HCT116 (cell line): ENCODE data around the gene ZBTB37. TPM values are rescaled to one million over a fixed set of nuclear protein-coding genes. Genes with fewer than 3 reads are reported as not detected.

ENCODE experiments used
- ATAC-seq: fragments of 200-7000 bp; cut with Tn5 transposase; 2 replicates; pipeline ENCODE4 v1.9.1; 2020; ENCODE audit warnings: mild to moderate bottlenecking, moderate library complexity
- BruUV-seq: library from RNA; stranded (reverse); fragments of 400-500 nt; replicated peaks from 2 replicates; lab custom pipeline; 2021; lab: Mats Ljungman, UMichigan
- CTCF ChIA-PET: fragments of 300-600 bp; sonication (Branson Sonifier 250); formaldehyde crosslinking; loops from one replicate; lab custom pipeline; 2021; ENCODE audit warnings: antibody characterized with exemption; lab: Charles Lee
- POLR2A ChIA-PET: fragments of 300-600, 350-600 bp; sonication (Branson Sonifier 250); formaldehyde crosslinking; loops from one replicate; lab custom pipeline; 2021; ENCODE audit warnings: antibody characterized with exemption; lab: Charles Lee
- RAD21 ChIA-PET, 2 experiments: fragments of 300-600 bp; sonication (Branson Sonifier 250); formaldehyde crosslinking; loops; one replicate each; lab custom pipeline; 2023; ENCODE audit warnings: low total read pairs in 2 of 2; ENCODE audit not compliant: uncharacterized antibody in 2 of 2, unreplicated experiment in 2 of 2, low non-redundant PET in 1 of 2; lab: Charles Lee
- DNase-seq: peaks from one replicate; pipeline ENCODE4 v3.0.0-alpha.2; 2010; ENCODE audit warnings: low read depth, low spot score
- H2AFZ ChIP-seq: fragments of 200-600 bp; shearing (Covaris generic), sonication (generic); 2 replicates; pipeline ENCODE4 v1.6.1; 2017; ENCODE audit warnings: low read depth, mixed run types, mixed read lengths, antibody characterized with exemption, low read length; ENCODE audit not compliant: poor library complexity, severe bottlenecking
- H3K27ac ChIP-seq: 2 replicates; pipeline ENCODE4 v1.5.1; 2012; ENCODE audit warnings: low read depth, low read length
- H3K27me3 ChIP-seq: fragments of 200-600 bp; sonication (generic); 2 replicates; pipeline ENCODE4 v1.6.1; 2016; ENCODE audit warnings: mixed run types, low read length, mixed read lengths; ENCODE audit not compliant: insufficient read depth
- H3K36me3 ChIP-seq, 2 experiments: fragments of 200-500 bp in 1 of 2; fragments of 200-600 bp in 1 of 2; sonication (Bioruptor generic) in 1 of 2; sonication (generic) in 1 of 2; 2 replicates each; pipeline versions ENCODE4 v1.5.1 to v1.6.1; 2014 to 2016; ENCODE audit warnings: low read length in 2 of 2, inconsistent platforms in 1 of 2, mixed read lengths in 1 of 2, mixed run types in 1 of 2; ENCODE audit not compliant: insufficient read depth in 2 of 2, control insufficient read depth in 1 of 2
- H3K4me1 ChIP-seq, 2 experiments: fragments of 200-600 bp in 1 of 2; sonication (generic) in 1 of 2; 2 replicates each; pipeline versions ENCODE4 v1.5.1 to v1.6.1; 2012 to 2017; ENCODE audit warnings: low read length in 2 of 2, inconsistent platforms in 1 of 2, mild to moderate bottlenecking in 1 of 2, mixed read lengths in 1 of 2, mixed run types in 1 of 2, moderate library complexity in 1 of 2; ENCODE audit not compliant: insufficient read depth in 2 of 2, control insufficient read depth in 1 of 2
- H3K4me2 ChIP-seq: fragments of 200-600 bp; sonication (generic); 2 replicates; pipeline ENCODE4 v1.6.1; 2017; ENCODE audit warnings: mixed run types, low read length, mixed read lengths
- H3K4me3 ChIP-seq, 2 experiments: fragments of 200-600 bp in 1 of 2; sonication (generic) in 1 of 2; replicated peaks in 1 of 2; 2 replicates each; pipeline ENCODE4 v1.5.1; 2011 to 2016; ENCODE audit warnings: low read length in 2 of 2, control low read depth in 1 of 2, low read depth in 1 of 2, mild to moderate bottlenecking in 1 of 2, mixed read lengths in 1 of 2, mixed run types in 1 of 2
- H3K79me2 ChIP-seq: fragments of 200-600 bp; sonication (generic); 2 replicates; pipeline ENCODE4 v1.6.1; 2017; ENCODE audit warnings: mild to moderate bottlenecking, mixed run types, low read length, moderate library complexity, mixed read lengths; ENCODE audit not compliant: insufficient read depth
- H3K9ac ChIP-seq: fragments of 200-600 bp; sonication (generic); 2 replicates; pipeline ENCODE4 v1.6.1; 2016; ENCODE audit warnings: low read length, mixed read lengths
- H3K9me2 ChIP-seq: fragments of 200-600 bp; sonication (generic), shearing (Covaris generic); 2 replicates; pipeline ENCODE4 v1.6.1; 2017; ENCODE audit warnings: mixed run types, mild to moderate bottlenecking, moderate library complexity; ENCODE audit not compliant: insufficient read depth
- H3K9me3 ChIP-seq, 2 experiments: fragments of 200-500 bp in 1 of 2; fragments of 200-600 bp in 1 of 2; sonication (Bioruptor generic) in 1 of 2; sonication (generic) in 1 of 2; 2 replicates each; pipeline ENCODE4 v1.6.1; 2014 to 2017; ENCODE audit warnings: low read length in 2 of 2, mixed read lengths in 2 of 2, inconsistent platforms in 1 of 2, low read depth in 1 of 2, mild to moderate bottlenecking in 1 of 2, mixed run types in 1 of 2, moderate library complexity in 1 of 2; ENCODE audit not compliant: control insufficient read depth in 1 of 2, insufficient read depth in 1 of 2
- H4K20me1 ChIP-seq: fragments of 200-600 bp; sonication (generic), shearing (Covaris generic); 2 replicates; pipeline ENCODE4 v1.6.1; 2017; ENCODE audit warnings: mixed run types, mild to moderate bottlenecking, moderate library complexity; ENCODE audit not compliant: insufficient read depth
- ATF3 ChIP-seq: IDR thresholded peaks from 2 replicates; pipeline ENCODE4 v1.6.1; 2012
- CEBPB ChIP-seq: IDR thresholded peaks from 2 replicates; pipeline ENCODE4 v1.6.1; 2012; ENCODE audit warnings: low read depth
- EGR1 ChIP-seq: IDR thresholded peaks from 2 replicates; pipeline ENCODE4 v1.6.1; 2012; ENCODE audit warnings: low read depth
- ELF1 ChIP-seq: IDR thresholded peaks from 2 replicates; pipeline ENCODE4 v1.6.1; 2012; ENCODE audit warnings: low read depth, borderline replicate concordance
- EZH2phosphoT487 ChIP-seq: fragments of 200-600 bp; IDR thresholded peaks from 2 replicates; pipeline ENCODE4 v1.6.1; 2018; ENCODE audit warnings: antibody characterized with exemption, borderline replicate concordance
- FOSL1 ChIP-seq: IDR thresholded peaks from 2 replicates; pipeline ENCODE4 v1.6.1; 2012; ENCODE audit warnings: low read depth
- JUND ChIP-seq: IDR thresholded peaks from 2 replicates; pipeline ENCODE4 v1.6.1; 2012
- MAX ChIP-seq: IDR thresholded peaks from 2 replicates; pipeline ENCODE4 v1.6.1; 2012
- POLR2A ChIP-seq: IDR thresholded peaks from 2 replicates; pipeline ENCODE4 v1.7.0; 2011; ENCODE audit warnings: borderline replicate concordance; ENCODE audit not compliant: insufficient read depth, insufficient read length; ENCODE audit errors: extremely low read depth
- POLR2AphosphoS5 ChIP-seq: IDR thresholded peaks from 2 replicates; pipeline ENCODE4 v1.6.1; 2011; ENCODE audit warnings: mild to moderate bottlenecking, low read depth, low read length, moderate library complexity
- SP1 ChIP-seq: IDR thresholded peaks from 2 replicates; pipeline ENCODE4 v1.6.1; 2012; ENCODE audit warnings: low read depth
- YY1 ChIP-seq: IDR thresholded peaks from 2 replicates; pipeline ENCODE4 v1.6.1; 2011; ENCODE audit warnings: low read length, low read depth, moderate library complexity, mild to moderate bottlenecking; ENCODE audit not compliant: insufficient replicate concordance; ENCODE audit errors: extremely low read depth
- ZFX ChIP-seq: fragments of 450-650 bp; IDR thresholded peaks from 2 replicates; pipeline ENCODE4 v1.6.1; 2017
- intact Hi-C: fragments of 100-400 bp; cut with micrococcal nuclease; formaldehyde crosslinking; loops from 2 replicates; pipeline ENCODE4 v1.10.0; 2022
- total RNA-seq: library from RNA; stranded (reverse); gene quantifications from one replicate; pipeline ENCODE4 v1.2.1, GENCODE V29; 2021; ENCODE audit not compliant: unreplicated experiment
- TF ChIP-seq, protein P1 (sequence below): IDR thresholded peaks from 2 replicates; pipeline ENCODE4 v1.6.1; 2011; ENCODE audit warnings: mild to moderate bottlenecking, low read length, moderate library complexity; ENCODE audit not compliant: insufficient replicate concordance; ENCODE audit errors: extremely low read depth

The ZBTB37 gene
- total RNA-seq, 1 experiment from 2014 or later: 9.5 TPM

- Histone ChIP-seq H3K9ac (no peak overlapping the region), H3K27ac (no peak overlapping the region), H2AFZ (no peak overlapping the region), H3K4me2 (no peak overlapping the region), H4K20me1 (0 out of 2 replicates have a peak, but pooled peaks cover 2% of the 10 kb centered on the region), H3K79me2 (peaks cover 13% of the 10 kb centered on the region), H3K36me3 (peaks cover 4 to 11% of the 10 kb centered on the region in 2 experiments), H3K9me2 (no peaks in the 10 kb centered on the region), H3K27me3 (no peaks in the 10 kb centered on the region), H3K4me3 (no peak overlapping the region), H3K4me1 (peaks cover 6 to 13% of the 10 kb centered on the region in 2 experiments; a peak in 3 of 4 replicates), H3K9me3 (no peaks in the 10 kb centered on the region)
- DNase-seq (no peak), ATAC-seq (no peak)
- CTCF ChIA-PET: no interaction called here
- TF ChIP-seq, protein P1, sequence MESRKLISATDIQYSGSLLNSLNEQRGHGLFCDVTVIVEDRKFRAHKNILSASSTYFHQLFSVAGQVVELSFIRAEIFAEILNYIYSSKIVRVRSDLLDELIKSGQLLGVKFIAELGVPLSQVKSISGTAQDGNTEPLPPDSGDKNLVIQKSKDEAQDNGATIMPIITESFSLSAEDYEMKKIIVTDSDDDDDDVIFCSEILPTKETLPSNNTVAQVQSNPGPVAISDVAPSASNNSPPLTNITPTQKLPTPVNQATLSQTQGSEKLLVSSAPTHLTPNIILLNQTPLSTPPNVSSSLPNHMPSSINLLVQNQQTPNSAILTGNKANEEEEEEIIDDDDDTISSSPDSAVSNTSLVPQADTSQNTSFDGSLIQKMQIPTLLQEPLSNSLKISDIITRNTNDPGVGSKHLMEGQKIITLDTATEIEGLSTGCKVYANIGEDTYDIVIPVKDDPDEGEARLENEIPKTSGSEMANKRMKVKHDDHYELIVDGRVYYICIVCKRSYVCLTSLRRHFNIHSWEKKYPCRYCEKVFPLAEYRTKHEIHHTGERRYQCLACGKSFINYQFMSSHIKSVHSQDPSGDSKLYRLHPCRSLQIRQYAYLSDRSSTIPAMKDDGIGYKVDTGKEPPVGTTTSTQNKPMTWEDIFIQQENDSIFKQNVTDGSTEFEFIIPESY: no peak
- TF ChIP-seq FOSL1 (no peak), MAX (no peak), SP1 (no peak), POLR2A (no peak), ATF3 (no peak), CEBPB (no peak), POLR2AphosphoS5 (no peak), EGR1 (no peak), YY1 (no peak), ELF1 (no peak), JUND (no peak), EZH2phosphoT487 (no peak), ZFX (no peak)
- POLR2A ChIA-PET: no interaction called here
- no TSS peak for BruUV-seq
- intact Hi-C loops: no loop called here
- RAD21 ChIA-PET: no interaction called here
Observed at GRCh38 chr1:173871500-173871899, 3.3 kb downstream of the ZBTB37 start.
